Activated CD4-positive, alpha-beta T cell treated with anti-CD3 and anti-CD28 coated beads for 4 hours (primary cell): ENCODE results near the gene EHMT1.

ENCODE experiments used
- DNase-seq, 2 donors: peaks; one replicate each; pipeline ENCODE4 v3.0.0-alpha.2; 2020

EHMT1 gene

GRCh38 chr9:137618105-137619067 lies at the start of gene EHMT1:
TSS of gene EHMT1 (plus strand) at chr9:137619005. CDS start at chr9:137619029, 24 bp downstream.
- DNase-seq = peak; percentile 86 to 88

GRCh38 chr9:137569609-137570203 lies 49.1 kb upstream of the EHMT1 start:
- DNase-seq = no peak

- no peak for DNase-seq
Measured at GRCh38 chr9:137570566-137570965, 48.2 kb upstream of the EHMT1 start.

- no peak for DNase-seq
Measured at GRCh38 chr9:137574192-137574591, 44.6 kb upstream of the EHMT1 start.

- no peak for DNase-seq
Measured at GRCh38 chr9:137575364-137575715, 43.5 kb upstream of the EHMT1 start.

DNA sequence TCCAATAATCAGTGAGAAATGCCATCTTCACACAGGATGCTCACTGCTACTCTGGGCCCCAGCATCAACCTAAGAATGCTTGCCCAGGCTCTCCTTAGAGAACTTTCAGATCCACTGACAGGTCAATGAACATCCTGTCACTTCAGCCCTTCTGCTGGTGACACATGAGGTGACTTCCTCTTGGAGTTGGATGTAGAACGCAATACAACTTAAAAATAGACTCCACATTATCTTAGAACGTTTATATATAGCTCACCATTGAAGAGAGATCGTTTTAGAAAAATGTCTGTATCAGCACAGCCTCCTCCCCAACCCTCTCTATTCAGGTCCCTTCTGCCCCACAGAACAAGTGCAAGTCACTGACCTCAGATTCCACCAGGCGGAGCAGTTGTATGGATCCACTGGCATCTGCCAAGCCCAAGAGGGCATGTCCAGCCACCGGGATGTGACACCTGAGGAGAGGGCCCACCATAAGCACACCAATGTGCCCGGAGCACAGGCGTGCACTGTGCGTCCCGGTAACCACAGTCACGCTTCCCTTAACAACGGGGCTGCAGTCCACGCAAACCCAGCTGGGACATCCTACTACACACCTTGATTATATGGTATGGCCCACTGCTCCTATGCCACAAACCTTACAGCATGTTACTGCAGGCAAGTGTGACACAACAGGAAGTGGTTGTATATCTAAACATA lies 42.9 kb upstream of the EHMT1 start:
- no peak for DNase-seq

DNA sequence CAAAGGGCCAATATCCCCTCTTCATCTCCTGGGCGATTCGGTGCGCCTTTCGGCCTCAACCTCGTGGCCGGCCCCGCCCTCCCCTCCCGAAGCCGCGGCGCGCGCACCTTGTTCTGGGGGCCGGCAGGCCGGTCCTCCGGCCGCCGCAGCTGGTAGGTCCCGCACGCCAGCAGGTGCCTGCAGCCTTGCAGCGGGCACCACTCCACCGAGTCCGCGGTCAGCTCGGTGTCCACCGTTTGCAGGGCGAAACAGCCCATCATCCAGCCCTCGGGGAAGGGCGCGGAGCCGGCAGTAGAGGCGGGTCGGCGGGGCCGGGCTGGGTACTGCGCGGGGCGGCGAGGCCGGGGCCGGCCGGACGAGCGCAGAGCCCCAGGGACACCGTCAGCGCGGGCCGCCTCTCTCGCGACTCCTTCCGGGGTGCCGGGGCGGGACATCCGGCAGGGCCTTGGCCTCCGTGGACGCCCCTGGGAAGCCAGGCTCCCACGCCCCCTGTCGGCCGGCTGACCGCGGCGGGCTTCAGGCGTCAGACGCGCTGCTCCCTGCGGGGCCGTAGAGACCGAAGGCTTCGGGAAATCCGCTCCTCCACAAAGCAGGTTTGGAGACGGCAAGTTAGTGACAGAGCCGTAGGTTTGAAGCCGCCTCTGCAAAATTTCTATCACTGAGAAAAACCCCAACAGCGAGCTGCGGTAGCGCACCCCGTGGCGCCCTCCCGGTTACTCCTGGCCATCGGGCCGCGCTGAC lies 40.1 kb upstream of the EHMT1 start, which contains the start of gene DPH7:
Gene DPH7, minus strand, starts transcription at position 408 of the 741 bp plus-strand sequence. Its CDS starts 148 bp downstream, at position 260.
- peak; percentile 92 to 96 for DNase-seq

DNA sequence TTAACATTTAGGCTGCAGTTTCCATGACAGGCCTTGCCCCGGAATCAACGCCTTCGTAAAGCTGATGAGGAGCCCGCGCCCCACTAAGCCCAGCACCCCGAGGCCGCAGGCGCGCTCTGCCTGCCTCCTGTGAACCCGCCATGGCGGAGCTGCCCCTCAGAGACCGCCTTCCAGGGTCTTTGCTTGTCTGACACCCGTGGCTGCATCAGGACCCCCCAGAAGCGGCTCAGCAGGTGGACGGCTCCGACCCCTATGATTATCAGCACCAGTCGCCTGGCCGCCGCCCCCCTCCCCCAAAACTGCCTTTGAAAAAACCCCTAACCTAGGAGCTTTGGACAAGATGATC lies 39.6 kb upstream of the EHMT1 start:
- no peak for DNase-seq

GRCh38 chr9:137580209-137580953 lies 38.4 kb upstream of the EHMT1 start:
- no peak for DNase-seq

GRCh38 chr9:137580954-137581322 lies 37.9 kb upstream of the EHMT1 start:
- no peak for DNase-seq

GRCh38 chr9:137581361-137582285 lies 37.2 kb upstream of the EHMT1 start:
- DNase-seq = no peak

- DNase-seq = no peak
Measured at GRCh38 chr9:137582286-137582860, 36.4 kb upstream of the EHMT1 start.

GRCh38 chr9:137583347-137583746 lies 35.5 kb upstream of the EHMT1 start:
- DNase-seq = no peak

- DNase-seq = no peak
Measured at GRCh38 chr9:137583957-137584356, 34.8 kb upstream of the EHMT1 start.

DNA sequence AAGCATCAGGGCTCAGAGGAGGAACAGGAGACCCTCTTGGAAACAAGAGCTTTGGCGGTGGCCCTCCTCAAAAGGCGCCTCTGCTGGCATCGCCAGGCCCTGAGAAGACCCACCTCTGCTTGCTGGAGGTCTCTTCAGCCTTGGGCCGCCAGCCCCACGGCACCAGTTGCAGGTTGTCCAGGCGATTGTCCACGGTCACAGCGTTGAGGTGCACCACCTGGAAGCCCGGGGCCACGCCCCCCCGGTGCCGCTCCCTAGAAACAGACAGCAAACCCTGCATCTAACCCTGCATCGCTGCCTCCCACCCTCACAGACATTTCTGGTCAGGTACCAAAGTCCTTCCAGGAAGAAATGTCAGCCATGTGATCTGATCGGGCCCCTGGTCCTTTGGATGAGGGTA lies 32.0 kb upstream of the EHMT1 start:
- no peak for DNase-seq

- no peak for DNase-seq
Measured at GRCh38 chr9:137588311-137588710, 30.5 kb upstream of the EHMT1 start.

- DNase-seq = no peak
Measured at GRCh38 chr9:137588891-137589290, 29.9 kb upstream of the EHMT1 start.

DNA sequence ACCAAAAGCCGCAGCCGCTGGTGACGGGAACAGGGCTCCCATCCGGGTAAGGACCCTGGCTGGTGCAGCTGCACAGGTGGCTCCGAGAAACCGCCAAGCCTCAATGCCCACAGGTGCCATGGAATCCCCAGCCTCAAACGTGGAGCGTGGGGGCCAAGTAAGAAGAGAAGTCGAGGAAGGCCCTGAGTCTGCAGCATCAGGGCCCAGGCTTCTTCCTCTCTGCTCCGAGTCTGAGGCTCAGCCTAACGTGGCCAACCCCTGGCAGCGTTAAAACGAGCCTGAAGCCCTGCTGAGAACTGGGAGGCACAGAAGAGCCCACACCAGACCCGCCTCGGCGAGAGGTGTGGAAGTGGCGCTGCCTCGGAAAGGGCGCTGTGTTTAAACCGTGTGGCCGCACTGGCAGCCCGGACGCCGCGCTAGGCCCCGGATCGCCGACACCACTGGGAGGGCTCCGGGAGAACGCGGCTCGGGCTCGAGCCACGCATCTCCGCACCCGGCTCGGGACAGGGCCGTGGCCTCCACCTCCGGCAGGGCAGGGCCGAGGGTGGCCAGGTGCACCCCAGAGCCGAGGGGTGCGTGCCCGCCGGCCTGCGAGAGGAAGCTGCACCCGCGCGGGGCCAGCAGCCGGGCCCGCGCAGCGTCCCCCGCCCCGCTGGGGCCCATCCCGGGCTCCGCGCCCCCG lies 29.2 kb upstream of the EHMT1 start:
- DNase-seq = no peak

GRCh38 chr9:137590123-137590468 lies 28.7 kb upstream of the EHMT1 start:
- no peak for DNase-seq
